LNCaP clone FGC (cell line): Measurements from ENCODE around the gene COL7A1.

ENCODE experiments used
- DNase-seq: peaks from one replicate; pipeline ENCODE4 v3.0.0-alpha.2; 2011; ENCODE audit warnings: low read depth
- H3K4me3 ChIP-seq: 2 replicates; pipeline ENCODE4 v1.5.1; 2011; ENCODE audit warnings: mild to moderate bottlenecking, low read depth, low read length, control low read depth
- CTCF ChIP-seq: IDR thresholded peaks from 2 replicates; pipeline ENCODE4 v1.5.1; 2012; ENCODE audit warnings: mild to moderate bottlenecking; ENCODE audit not compliant: control insufficient read depth, insufficient read depth; ENCODE audit errors: extremely low read depth

Gene COL7A1

GRCh38 chr3:48592519-48593087 lies 2.5 kb downstream of the COL7A1 start:
- no peak for DNase-seq
- no peak for TF ChIP-seq CTCF
- no peak overlapping the region for H3K4me3 ChIP-seq

GRCh38 chr3:48591886-48592518 lies 3.1 kb downstream of the COL7A1 start:
- no peak for TF ChIP-seq CTCF
- DNase-seq, result no peak
- no peak overlapping the region for H3K4me3 ChIP-seq

GRCh38 chr3:48591436-48591835 lies 3.7 kb downstream of the COL7A1 start:
- DNase-seq, result no peak
- TF ChIP-seq CTCF, result no peak

GRCh38 chr3:48588230-48588629 lies 6.9 kb downstream of the COL7A1 start:
- no peak for DNase-seq
- H3K4me3 ChIP-seq, result no peak overlapping the region
- no peak for TF ChIP-seq CTCF

More at GRCh38 chr3:48591436-48591835, 3.7 kb downstream of the COL7A1 start:
- H3K4me3 ChIP-seq, result no peak overlapping the region

- TF ChIP-seq CTCF, result no peak
- H3K4me3 ChIP-seq, result no peak overlapping the region
- DNase-seq, result no peak
Observed at GRCh38 chr3:48587686-48588085, 7.4 kb downstream of the COL7A1 start.

- H3K4me3 ChIP-seq, result no peak overlapping the region
- TF ChIP-seq CTCF, result no peak
- no peak for DNase-seq
Observed at GRCh38 chr3:48585411-48585810, 9.7 kb downstream of the COL7A1 start.

GRCh38 chr3:48584836-48585235 lies 10.3 kb downstream of the COL7A1 start:
- no peak for DNase-seq
- H3K4me3 ChIP-seq, result no peak overlapping the region
- no peak for TF ChIP-seq CTCF
